Mesendoderm (in vitro differentiated cells): ENCODE data around the gene KMT2D.

Source experiments
- DNase-seq: peaks from one replicate; pipeline ENCODE4 v3.0.0; 2013
- H2AK5ac ChIP-seq: 2 replicates; pipeline ENCODE4 v1.6.1; 2013; ENCODE audit warnings: low read length, inconsistent platforms
- H2BK120ac ChIP-seq: 2 replicates; pipeline ENCODE4 v1.6.1; 2013; ENCODE audit warnings: low read depth, mild to moderate bottlenecking, low read length, moderate library complexity, mixed read lengths
- H2BK15ac ChIP-seq: replicated peaks from 2 replicates; pipeline ENCODE4 v1.6.1; 2013; ENCODE audit warnings: low read depth, mild to moderate bottlenecking, moderate library complexity
- H2BK5ac ChIP-seq: 2 replicates; pipeline ENCODE4 v1.6.1; 2013; ENCODE audit warnings: low read length, inconsistent platforms
- H3K18ac ChIP-seq: 2 replicates; pipeline ENCODE4 v1.6.1; 2013; ENCODE audit warnings: mild to moderate bottlenecking, low read length, mixed read lengths
- H3K23ac ChIP-seq: one replicate; pipeline ENCODE4 v1.6.1; 2013; ENCODE audit warnings: low read length
- H3K27ac ChIP-seq: 2 replicates; pipeline ENCODE4 v1.5.1; 2013; ENCODE audit warnings: low read depth, mild to moderate bottlenecking, inconsistent platforms, low read length, moderate library complexity
- H3K27me3 ChIP-seq: 2 replicates; pipeline ENCODE4 v1.6.1; 2013; ENCODE audit warnings: low read length, control low read depth, mild to moderate bottlenecking, inconsistent platforms; ENCODE audit not compliant: insufficient read depth, poor library complexity
- H3K36me3 ChIP-seq: 2 replicates; pipeline ENCODE4 v1.6.1; 2013; ENCODE audit warnings: low read length, inconsistent platforms; ENCODE audit not compliant: control insufficient read depth, insufficient read depth
- H3K4ac ChIP-seq: one replicate; pipeline ENCODE4 v1.6.1; 2013; ENCODE audit warnings: low read depth, mild to moderate bottlenecking, low read length, moderate library complexity
- H3K4me1 ChIP-seq: 2 replicates; pipeline ENCODE4 v1.6.1; 2013; ENCODE audit warnings: low read depth, low read length, inconsistent platforms; ENCODE audit not compliant: control insufficient read depth
- H3K4me2 ChIP-seq: 2 replicates; pipeline ENCODE4 v1.6.1; 2013; ENCODE audit warnings: low read length
- H3K4me3 ChIP-seq: 2 replicates; pipeline ENCODE4 v1.5.1; 2013; ENCODE audit warnings: mild to moderate bottlenecking, low read length
- H3K56ac ChIP-seq: one replicate; pipeline ENCODE4 v1.6.1; 2013; ENCODE audit warnings: low read length
- H3K79me1 ChIP-seq: 2 replicates; pipeline ENCODE4 v1.6.1; 2013; ENCODE audit warnings: low read length, inconsistent platforms
- H3K79me2 ChIP-seq: 2 replicates; pipeline ENCODE4 v1.6.1; 2013; ENCODE audit warnings: mild to moderate bottlenecking, low read length; ENCODE audit not compliant: control insufficient read depth, insufficient read depth
- H3K9ac ChIP-seq: 2 replicates; pipeline ENCODE4 v1.6.1; 2013; ENCODE audit warnings: low read length, inconsistent platforms
- H4K5ac ChIP-seq: one replicate; pipeline ENCODE4 v1.6.1; 2013; ENCODE audit warnings: low read length
- H4K8ac ChIP-seq: one replicate; pipeline ENCODE4 v1.6.1; 2013; ENCODE audit warnings: low read depth, mild to moderate bottlenecking, control low read depth, low read length, moderate library complexity
- WGBS: extraction: QIAGEN DNeasy Blood & Tissue Kit; methylation state at CpG from one replicate; pipeline ENCODE4 v1.1.7; 2013; ENCODE audit warnings: low lambda C conversion rate, missing lambda C conversion rate; ENCODE audit not compliant: insufficient coverage; ENCODE audit errors: extremely low coverage; 5-methylcytosine and 5-hydroxymethylcytosine counted together

The KMT2D gene

DNA sequence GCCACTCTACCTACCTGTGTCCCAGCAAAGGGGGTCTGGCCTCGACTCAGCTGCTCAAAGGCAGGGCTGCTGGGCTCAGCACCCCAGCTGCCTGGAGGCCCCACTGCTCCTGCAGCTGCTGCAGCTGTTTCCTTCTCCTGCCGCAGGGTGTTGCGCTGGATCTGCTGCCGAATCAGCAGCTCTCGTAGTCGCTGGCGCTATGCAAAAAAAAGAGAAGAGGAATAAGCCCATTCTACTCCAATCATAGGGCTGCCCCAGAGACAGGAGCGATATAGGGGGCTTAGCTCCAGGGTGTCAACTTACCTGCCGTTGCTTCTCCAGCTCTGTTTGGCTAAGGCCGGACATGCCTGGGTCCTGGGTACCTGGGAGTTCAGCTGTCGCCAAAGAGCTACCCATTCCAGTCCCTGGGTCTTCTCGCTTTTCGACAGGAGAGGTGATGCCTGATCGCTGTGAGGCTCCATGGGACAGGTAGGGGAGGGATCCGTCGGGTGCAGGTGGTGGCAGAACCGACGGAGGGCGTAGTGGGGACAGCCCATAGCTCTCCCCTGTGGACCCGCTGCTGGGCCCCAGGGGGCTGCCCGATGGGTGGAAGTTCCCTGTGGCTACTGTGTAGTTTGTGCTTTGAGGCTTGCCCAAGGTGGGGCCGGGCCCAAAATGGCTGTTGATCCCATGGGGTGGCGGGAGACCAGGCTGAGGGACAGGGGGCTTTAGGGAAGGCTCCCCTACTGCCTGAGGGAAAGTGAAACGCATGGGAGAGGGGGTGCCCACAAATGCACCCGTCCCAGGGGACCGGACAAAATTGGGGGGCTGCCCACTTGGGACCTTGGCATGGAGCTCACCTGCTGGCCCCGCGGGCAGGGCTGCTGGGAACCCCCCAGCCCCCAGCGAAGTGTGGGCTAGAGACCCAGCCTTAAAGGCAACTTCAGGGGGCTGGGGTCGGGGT lies 20.9 kb downstream of the KMT2D start:
- Histone ChIP-seq H3K79me1 (peaks cover 3% of the 10 kb centered on the region), H4K8ac (no peak overlapping the region), H3K36me3 (peaks cover 47% of the 10 kb centered on the region), H3K79me2 (no peaks in the 10 kb centered on the region), H4K5ac (no peak overlapping the region), H3K56ac (no peak overlapping the region), H2AK5ac (no peak overlapping the region), H2BK15ac (no peak overlapping the region), H3K4me2 (no peak overlapping the region), H3K18ac (no peak overlapping the region), H3K4me3 (no peak overlapping the region), H2BK120ac (no peak overlapping the region), H3K4ac (no peak overlapping the region), H3K27ac (no peak overlapping the region), H3K9ac (no peak overlapping the region), H3K27me3 (no peaks in the 10 kb centered on the region), H2BK5ac (no peak overlapping the region), H3K4me1 (no peaks in the 10 kb centered on the region), H3K23ac (no peak overlapping the region)
- DNase-seq, result no peak
- no CpG with 5 or more reads among the region's 30 CpGs for WGBS

DNA sequence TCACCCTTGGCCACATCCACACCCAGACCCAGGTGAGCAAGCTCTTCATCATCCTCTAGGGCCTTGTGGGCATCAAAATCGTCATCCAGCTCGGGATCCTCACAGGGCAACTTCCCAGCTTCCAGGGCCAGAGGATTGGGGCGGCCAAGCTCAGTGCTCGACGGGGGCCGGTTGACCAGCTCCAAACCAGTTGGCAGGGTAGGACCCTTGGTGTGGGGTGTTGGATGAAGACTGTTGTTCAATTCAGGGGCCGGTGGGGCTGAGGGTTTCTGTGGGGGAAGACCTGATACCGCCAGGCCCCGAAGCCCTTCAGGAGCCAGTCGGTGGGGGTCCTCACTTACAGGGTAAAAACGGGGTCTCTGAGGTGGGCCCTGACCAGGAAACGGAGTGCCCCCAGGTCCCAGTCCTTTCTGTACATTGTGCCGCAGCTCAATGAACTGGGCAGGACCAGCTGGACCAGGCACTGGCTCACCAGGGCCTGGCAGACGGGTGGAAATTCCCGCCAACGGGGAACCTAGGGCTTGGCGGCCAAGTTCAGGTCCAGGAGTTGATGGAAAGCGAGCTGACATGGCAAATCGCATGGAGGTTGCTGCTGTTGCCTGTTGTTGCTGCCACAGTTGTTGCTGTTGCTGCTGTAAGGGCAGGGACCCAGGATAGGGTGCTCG lies 22.2 kb downstream of the KMT2D start:
- no peaks in the 10 kb centered on the region for H3K79me2 ChIP-seq
- H3K27ac ChIP-seq, result no peak overlapping the region
- H3K79me1 ChIP-seq, result peaks cover 3% of the 10 kb centered on the region
- no peak overlapping the region for H2BK120ac ChIP-seq
- no peaks in the 10 kb centered on the region for H3K27me3 ChIP-seq
- H2BK5ac ChIP-seq, result no peak overlapping the region
- no peak overlapping the region for H4K8ac ChIP-seq
- no peak overlapping the region for H4K5ac ChIP-seq
- H3K4me3 ChIP-seq, result no peak overlapping the region
- no peak overlapping the region for H3K56ac ChIP-seq
- no peak overlapping the region for H3K9ac ChIP-seq
- H3K4ac ChIP-seq, result no peak overlapping the region
- H3K23ac ChIP-seq, result no peak overlapping the region
- no peak overlapping the region for H3K4me2 ChIP-seq
- H3K18ac ChIP-seq, result no peak overlapping the region
- no peaks in the 10 kb centered on the region for H3K4me1 ChIP-seq
- no peak overlapping the region for H2BK15ac ChIP-seq
- no peak overlapping the region for H2AK5ac ChIP-seq
- no CpG with 5 or more reads among the region's 20 CpGs for WGBS
- H3K36me3 ChIP-seq, result peaks cover 48% of the 10 kb centered on the region
- no peak for DNase-seq

DNA sequence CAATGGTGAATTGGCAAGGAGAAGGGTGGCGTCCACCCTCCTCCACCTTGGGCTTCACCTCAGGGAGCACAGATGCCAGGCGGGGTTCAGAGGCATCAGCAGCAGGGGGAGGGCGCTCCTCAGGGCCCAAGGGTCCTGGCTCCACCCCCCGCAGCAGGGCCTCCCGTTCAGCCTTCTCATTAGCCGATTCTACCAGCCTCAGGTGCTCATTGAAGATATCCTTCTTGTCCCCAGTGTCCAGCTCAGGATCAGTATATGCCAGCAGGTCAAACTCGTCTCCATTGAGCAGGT lies 22.7 kb downstream of the KMT2D start:
- no CpG with 5 or more reads among the region's 7 CpGs for WGBS
- no peaks in the 10 kb centered on the region for H3K79me2 ChIP-seq
- no peak overlapping the region for H3K4ac ChIP-seq
- no peak overlapping the region for H3K4me2 ChIP-seq
- no peak overlapping the region for H2BK120ac ChIP-seq
- H3K4me1 ChIP-seq, result no peaks in the 10 kb centered on the region
- no peak overlapping the region for H3K4me3 ChIP-seq
- no peak overlapping the region for H4K8ac ChIP-seq
- H3K27me3 ChIP-seq, result no peaks in the 10 kb centered on the region
- no peak overlapping the region for H3K23ac ChIP-seq
- no peak overlapping the region for H3K27ac ChIP-seq
- H2BK5ac ChIP-seq, result no peak overlapping the region
- H3K56ac ChIP-seq, result no peak overlapping the region
- H3K79me1 ChIP-seq, result peaks cover 2% of the 10 kb centered on the region
- H2AK5ac ChIP-seq, result no peak overlapping the region
- no peak overlapping the region for H3K9ac ChIP-seq
- H2BK15ac ChIP-seq, result no peak overlapping the region
- H4K5ac ChIP-seq, result no peak overlapping the region
- H3K36me3 ChIP-seq, result peaks cover 43% of the 10 kb centered on the region
- no peak overlapping the region for H3K18ac ChIP-seq
- no peak for DNase-seq

DNA sequence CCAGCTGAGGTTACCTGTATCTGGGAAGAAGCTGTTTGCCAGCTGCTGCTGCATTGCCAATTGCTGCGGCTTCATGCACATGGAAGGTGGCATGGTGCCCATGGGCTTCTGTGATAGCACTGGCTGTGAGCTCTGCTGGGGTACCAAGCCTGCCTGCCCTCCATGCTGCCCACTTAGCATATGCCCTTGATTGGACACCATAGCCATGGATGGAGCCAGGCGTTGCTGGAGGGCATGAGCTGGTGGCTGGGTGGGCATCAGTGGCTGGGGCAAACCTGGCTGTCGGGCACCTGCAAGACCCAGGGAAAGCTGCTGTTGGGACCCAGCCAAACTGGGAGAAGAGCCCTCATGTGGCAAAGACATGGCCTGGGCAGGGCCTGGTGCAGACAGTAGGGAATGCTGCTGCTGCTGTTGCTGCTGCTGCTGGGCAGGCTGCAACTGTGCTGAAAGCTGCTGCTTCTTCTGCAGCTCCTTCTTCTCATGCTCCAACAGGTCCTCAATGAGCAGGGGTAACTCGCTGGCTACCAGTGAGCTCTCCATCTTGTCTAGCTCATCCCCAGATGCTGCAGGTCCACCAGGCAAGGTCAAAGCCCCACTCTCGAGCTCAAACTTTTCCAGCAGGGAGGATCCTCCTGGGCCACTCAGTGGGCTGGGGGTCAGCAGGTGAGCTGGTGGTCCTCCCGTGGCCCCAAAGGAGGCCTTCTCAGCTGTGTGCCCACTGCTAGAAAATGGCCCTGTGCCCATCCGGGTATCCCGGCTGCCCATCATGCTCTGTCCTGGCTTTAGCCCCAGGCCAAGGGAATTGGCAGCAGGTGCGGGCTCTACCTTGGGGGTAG lies 23.3 kb downstream of the KMT2D start:
- no CpG with 5 or more reads among the region's 9 CpGs for WGBS
- H3K4me2 ChIP-seq, result no peak overlapping the region
- no peak overlapping the region for H3K18ac ChIP-seq
- H4K8ac ChIP-seq, result no peak overlapping the region
- H4K5ac ChIP-seq, result no peak overlapping the region
- no peaks in the 10 kb centered on the region for H3K4me1 ChIP-seq
- no peak overlapping the region for H3K27ac ChIP-seq
- no peak overlapping the region for H2AK5ac ChIP-seq
- H3K23ac ChIP-seq, result no peak overlapping the region
- no peak overlapping the region for H2BK120ac ChIP-seq
- peaks cover 40% of the 10 kb centered on the region for H3K36me3 ChIP-seq
- no peak overlapping the region for H2BK5ac ChIP-seq
- H2BK15ac ChIP-seq, result no peak overlapping the region
- H3K4me3 ChIP-seq, result no peak overlapping the region
- peaks cover 2% of the 10 kb centered on the region for H3K79me1 ChIP-seq
- H3K4ac ChIP-seq, result no peak overlapping the region
- no peaks in the 10 kb centered on the region for H3K79me2 ChIP-seq
- DNase-seq, result no peak
- no peak overlapping the region for H3K56ac ChIP-seq
- H3K9ac ChIP-seq, result no peak overlapping the region
- H3K27me3 ChIP-seq, result no peaks in the 10 kb centered on the region

DNA sequence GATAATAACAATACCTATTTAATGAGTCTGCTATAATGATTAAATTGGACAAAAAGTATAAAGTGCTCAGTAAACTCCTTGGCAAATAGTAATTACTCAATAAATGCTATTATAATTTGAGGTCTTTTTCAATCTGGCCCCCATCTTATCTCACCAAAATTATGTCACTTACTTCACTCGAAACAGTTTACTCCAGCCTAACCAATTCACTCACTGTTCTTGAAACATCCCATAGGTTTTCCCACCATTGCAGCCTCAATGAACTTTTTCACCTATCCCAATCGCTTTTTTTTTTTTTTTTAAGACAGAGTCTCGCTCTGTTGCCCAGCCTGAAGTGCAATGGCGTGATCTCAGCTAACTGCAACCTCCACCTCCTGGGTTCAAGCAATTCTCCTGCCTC lies 24.6 kb downstream of the KMT2D start:
- H3K9ac ChIP-seq, result no peak overlapping the region
- H3K23ac ChIP-seq, result no peak overlapping the region
- no peak overlapping the region for H4K5ac ChIP-seq
- no peaks in the 10 kb centered on the region for H3K27me3 ChIP-seq
- H3K79me2 ChIP-seq, result no peaks in the 10 kb centered on the region
- DNase-seq, result no peak
- H2BK120ac ChIP-seq, result no peak overlapping the region
- H3K18ac ChIP-seq, result no peak overlapping the region
- no peak overlapping the region for H3K56ac ChIP-seq
- no peak overlapping the region for H2AK5ac ChIP-seq
- no peak overlapping the region for H2BK15ac ChIP-seq
- H3K36me3 ChIP-seq, result peaks cover 35% of the 10 kb centered on the region
- no peak overlapping the region for H2BK5ac ChIP-seq
- H4K8ac ChIP-seq, result no peak overlapping the region
- WGBS, result no CpG with 5 or more reads among the region's 4 CpGs
- no peaks in the 10 kb centered on the region for H3K4me1 ChIP-seq
- peaks cover 2% of the 10 kb centered on the region for H3K79me1 ChIP-seq
- no peak overlapping the region for H3K4me2 ChIP-seq
- no peak overlapping the region for H3K4me3 ChIP-seq
- no peak overlapping the region for H3K27ac ChIP-seq
- no peak overlapping the region for H3K4ac ChIP-seq
